ENCODE results near the gene MAPKBP1. TPM values are rescaled to one million over a fixed set of nuclear protein-coding genes. Genes with fewer than 3 reads are reported as not detected.
A peak's percentile ranks its signal among the peaks of the same experiment; 100 is the strongest.

The MAPKBP1 gene
- total and polyA plus RNA-seq, 7 experiments from 2014 or later: 3.0 to 44.7 (median 37.2) TPM

DNA sequence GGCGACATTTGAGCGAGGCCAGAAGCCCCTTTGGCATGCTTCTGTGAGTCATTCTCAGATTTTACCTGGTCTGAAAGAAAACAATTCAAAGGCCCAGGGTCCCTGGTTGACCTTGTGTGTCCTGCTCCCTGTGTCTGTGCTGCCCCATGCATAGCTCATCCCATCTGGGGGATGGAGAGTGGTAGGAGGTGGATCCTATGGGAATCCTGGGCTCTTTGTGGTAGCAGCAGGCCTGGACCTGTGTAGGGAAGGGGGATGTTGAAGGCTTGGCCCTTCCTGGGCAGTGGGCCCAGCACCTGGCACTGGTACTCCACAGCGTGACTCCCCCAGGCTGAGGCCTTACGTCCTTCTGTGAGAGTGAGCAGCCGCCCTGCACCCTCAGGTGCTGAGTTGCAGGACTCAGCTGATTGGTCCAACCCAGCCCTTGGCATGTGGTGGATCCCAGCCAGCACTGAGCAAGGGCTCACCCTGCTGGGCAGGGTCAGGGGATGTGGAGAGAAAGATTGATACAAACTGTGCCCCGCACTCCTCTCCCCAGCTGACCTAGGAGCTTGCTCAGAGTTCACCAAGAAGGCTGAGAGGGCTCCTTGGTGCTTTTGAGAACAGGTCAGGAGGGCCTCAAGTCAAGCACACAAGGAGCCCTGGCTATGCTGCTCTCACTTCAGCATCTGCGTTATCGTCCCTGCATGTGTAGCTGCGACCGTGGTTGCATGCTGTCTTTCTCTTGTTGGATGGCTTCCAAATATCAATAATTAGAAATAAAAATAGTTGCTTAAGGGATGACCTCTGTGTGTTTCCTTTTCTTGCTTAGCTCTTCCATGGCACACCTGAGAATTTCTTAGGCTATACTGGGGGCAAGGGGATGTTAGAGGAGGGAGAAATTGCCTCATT, 32.3 kb downstream of the MAPKBP1 start:
- intact Hi-C loops (cut with micrococcal nuclease): no loop called here
- no peaks in the 10 kb centered on the region for H3K9me3 ChIP-seq (ENCODE audit: control insufficient read depth in 2 of 3, low read length in 3 of 3)
- H3K9me3 Mint-ChIP-seq: no peaks in the 10 kb centered on the region
- H3K36me3 Mint-ChIP-seq: peaks cover 0 to 5% (median 0%) of the 10 kb centered on the region in 5 donors
- no peak overlapping the region for H3K27ac ChIP-seq (ENCODE audit: low read depth, low read length)
- peaks cover 13 to 29% (median 20%) of the 10 kb centered on the region in 7 donors for H3K4me1 Mint-ChIP-seq
- no peaks in the 10 kb centered on the region for H3K4me1 ChIP-seq (ENCODE audit: control insufficient read depth in 2 of 2, insufficient read depth in 2 of 2, low read length in 2 of 2)
- peak overlapping the region in 4 of 9 donors; percentile 44 to 91 (median 54) for H3K27ac Mint-ChIP-seq
- DNase-seq: no peak
- POLR2A ChIA-PET: interaction anchor here (1.0 to 1.1 kb wide), 2 partner anchors 31 to 32 kb away, joined by 3 read pairs; partner anchors contain the start of gene MAPKBP1
- H3K27me3 ChIP-seq (ENCODE audit: control insufficient read depth in 2 of 2, insufficient read depth in 2 of 2, low read length in 2 of 2): no peaks in the 10 kb centered on the region
- H3K4me3 Mint-ChIP-seq: no peak overlapping the region
- H3K27me3 Mint-ChIP-seq: no peaks in the 10 kb centered on the region
- no peaks in the 10 kb centered on the region for H3K36me3 ChIP-seq (ENCODE audit: control insufficient read depth in 2 of 3, insufficient read depth in 3 of 3, low read length in 3 of 3)
- no peak overlapping the region for H3K4me3 ChIP-seq (ENCODE audit: low read length)
- ATAC-seq: no peak
- CTCF ChIA-PET: interaction anchor here (0.8 to 1.6 kb wide), 2 partner anchors 33 to 98 kb away, joined by 4 to 6 read pairs; partner anchors contain the start of gene MAPKBP1

GRCh38 chr15:41809121-41809520, 34.8 kb downstream of the MAPKBP1 start:
- Mint-ChIP-seq H3K4me3 (no peak overlapping the region), H3K4me1 (peaks cover 16 to 38% (median 22%) of the 10 kb centered on the region in 7 donors), H3K27me3 (no peaks in the 10 kb centered on the region), H3K36me3 (peaks cover 0 to 16% (median 7%) of the 10 kb centered on the region in 5 donors), H3K27ac (peak overlapping the region in 1 of 9 donors; percentile 46), H3K9me3 (no peaks in the 10 kb centered on the region)
- no peak for DNase-seq
- ChIA-PET CTCF (interaction anchor here (0.5 to 5.8 kb wide), 6 partner anchors 12 to 129 kb away, joined by 3 to 180 read pairs (median 10); partner anchors contain the start of gene MAPKBP1), POLR2A (interaction anchor here (2.8 kb wide), 1 partner anchor 36 kb away, joined by 11 read pairs; the partner anchor contains the start of gene MAPKBP1)
- Histone ChIP-seq H3K27ac (ENCODE audit: low read depth, low read length) (no peak overlapping the region), H3K4me3 (ENCODE audit: low read length) (no peak overlapping the region), H3K27me3 (ENCODE audit: control insufficient read depth in 2 of 2, insufficient read depth in 2 of 2, low read length in 2 of 2) (no peaks in the 10 kb centered on the region), H3K9me3 (ENCODE audit: control insufficient read depth in 2 of 3, low read length in 3 of 3) (no peaks in the 10 kb centered on the region), H3K36me3 (ENCODE audit: control insufficient read depth in 2 of 3, insufficient read depth in 3 of 3, low read length in 3 of 3) (peaks cover 0 to 20% (median 0%) of the 10 kb centered on the region in 3 experiments), H3K4me1 (ENCODE audit: control insufficient read depth in 2 of 2, insufficient read depth in 2 of 2, low read length in 2 of 2) (peaks cover 0 to 3% of the 10 kb centered on the region in 2 donors)
- intact Hi-C loops (cut with micrococcal nuclease): no loop called here
- no peak for ATAC-seq

GRCh38 chr15:41809526-41810220, 35.4 kb downstream of the MAPKBP1 start:
- ATAC-seq (no peak), DNase-seq (no peak)
- Mint-ChIP-seq H3K9me3 (no peaks in the 10 kb centered on the region), H3K4me1 (peaks cover 12 to 32% (median 17%) of the 10 kb centered on the region in 7 donors), H3K36me3 (peaks cover 0 to 21% (median 7%) of the 10 kb centered on the region in 5 donors), H3K4me3 (no peak overlapping the region), H3K27me3 (no peaks in the 10 kb centered on the region), H3K27ac (peak overlapping the region in 1 of 9 donors; percentile 47)
- POLR2A ChIA-PET: interaction anchor here (0.7 to 2.8 kb wide), 2 partner anchors 37 to 787 kb away, joined by 4 to 11 read pairs; partner anchors contain the start of gene MAPKBP1
- Histone ChIP-seq H3K27ac (ENCODE audit: low read depth, low read length) (no peak overlapping the region), H3K36me3 (ENCODE audit: control insufficient read depth in 2 of 3, insufficient read depth in 3 of 3, low read length in 3 of 3) (peaks cover 0 to 25% (median 0%) of the 10 kb centered on the region in 3 experiments), H3K4me1 (ENCODE audit: control insufficient read depth in 2 of 2, insufficient read depth in 2 of 2, low read length in 2 of 2) (peaks cover 0 to 3% of the 10 kb centered on the region in 2 donors), H3K27me3 (ENCODE audit: control insufficient read depth in 2 of 2, insufficient read depth in 2 of 2, low read length in 2 of 2) (no peaks in the 10 kb centered on the region), H3K4me3 (ENCODE audit: low read length) (no peak overlapping the region), H3K9me3 (ENCODE audit: control insufficient read depth in 2 of 3, low read length in 3 of 3) (no peaks in the 10 kb centered on the region)
- CTCF ChIA-PET: interaction anchor here (0.5 to 5.8 kb wide), 12 partner anchors 13 to 344 kb away, joined by 3 to 180 read pairs (median 6); partner anchors contain the start of gene MAPKBP1
- intact Hi-C loops (cut with micrococcal nuclease): no loop called here

DNA sequence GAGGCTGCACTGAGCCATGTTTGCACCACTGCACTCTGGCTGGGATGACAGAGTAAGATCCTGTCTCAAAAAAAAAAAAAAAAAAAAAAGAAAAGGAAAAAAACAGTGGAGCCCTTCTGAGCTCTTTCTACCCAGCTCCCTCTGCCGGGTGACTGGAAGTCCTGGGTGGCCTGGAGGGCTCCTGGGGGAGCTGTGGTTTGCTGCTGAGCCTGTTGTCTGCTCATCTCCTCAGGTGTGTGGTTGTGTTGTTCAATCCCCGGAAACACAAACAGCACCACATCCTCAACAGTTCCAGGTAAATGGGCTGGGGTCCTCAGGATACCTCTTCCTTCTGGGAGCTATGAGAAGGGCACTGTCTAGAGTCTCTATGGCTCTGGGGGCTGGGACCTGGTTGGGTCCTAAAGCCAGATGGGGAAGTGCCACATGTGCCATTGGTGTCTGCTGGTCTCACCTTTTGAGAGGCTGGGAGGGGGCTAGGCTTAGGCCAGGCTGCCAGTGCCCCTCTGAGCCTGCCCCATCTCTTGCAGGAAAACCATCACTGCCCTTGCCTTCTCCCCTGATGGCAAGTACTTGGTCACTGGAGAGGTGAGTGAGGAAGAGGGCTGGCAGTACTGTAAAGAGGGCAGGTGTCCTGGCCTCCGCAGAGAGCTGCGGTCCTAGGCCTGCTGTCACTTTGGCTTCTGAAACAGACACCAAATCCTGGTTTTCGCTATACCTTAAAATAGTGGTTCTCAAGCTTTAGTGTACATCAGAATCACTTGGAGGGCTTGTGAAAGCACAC, 36.6 kb downstream of the MAPKBP1 start:
- no peak overlapping the region for H3K27ac ChIP-seq (ENCODE audit: low read depth, low read length)
- ChIA-PET POLR2A (interaction anchor here (0.7 to 2.8 kb wide), 3 partner anchors 10 to 786 kb away, joined by 3 to 11 read pairs (median 4); partner anchors contain the start of gene MAPKBP1), CTCF (interaction anchor here (0.5 to 5.8 kb wide), 25 partner anchors 10 to 1359 kb away, joined by 3 to 180 read pairs (median 5); partner anchors contain the start of genes MAPKBP1 and SPTBN5)
- no peak for ATAC-seq
- Mint-ChIP-seq H3K27me3 (no peaks in the 10 kb centered on the region), H3K27ac (peak overlapping the region in 1 of 9 donors; percentile 58), H3K9me3 (no peaks in the 10 kb centered on the region), H3K4me1 (peaks cover 8 to 28% (median 13%) of the 10 kb centered on the region in 7 donors), H3K36me3 (peaks cover 0 to 26% (median 7%) of the 10 kb centered on the region in 5 donors), H3K4me3 (peak overlapping the region in 1 of 10 donors; percentile 37)
- no peak overlapping the region for H3K4me3 ChIP-seq (ENCODE audit: low read length)
- no peaks in the 10 kb centered on the region for H3K27me3 ChIP-seq (ENCODE audit: control insufficient read depth in 2 of 2, insufficient read depth in 2 of 2, low read length in 2 of 2)
- peaks cover 0 to 3% of the 10 kb centered on the region in 2 donors for H3K4me1 ChIP-seq (ENCODE audit: control insufficient read depth in 2 of 2, insufficient read depth in 2 of 2, low read length in 2 of 2)
- no peak for DNase-seq
- no peaks in the 10 kb centered on the region for H3K9me3 ChIP-seq (ENCODE audit: control insufficient read depth in 2 of 3, low read length in 3 of 3)
- intact Hi-C loops (cut with micrococcal nuclease): loop anchor here (1.0 kb wide), 8 partner anchors 37 to 346 kb away; partner anchors contain the start of gene MAPKBP1 (in 1 of the 2)
- peaks cover 0 to 37% (median 0%) of the 10 kb centered on the region in 3 experiments for H3K36me3 ChIP-seq (ENCODE audit: control insufficient read depth in 2 of 3, insufficient read depth in 3 of 3, low read length in 3 of 3)

DNA sequence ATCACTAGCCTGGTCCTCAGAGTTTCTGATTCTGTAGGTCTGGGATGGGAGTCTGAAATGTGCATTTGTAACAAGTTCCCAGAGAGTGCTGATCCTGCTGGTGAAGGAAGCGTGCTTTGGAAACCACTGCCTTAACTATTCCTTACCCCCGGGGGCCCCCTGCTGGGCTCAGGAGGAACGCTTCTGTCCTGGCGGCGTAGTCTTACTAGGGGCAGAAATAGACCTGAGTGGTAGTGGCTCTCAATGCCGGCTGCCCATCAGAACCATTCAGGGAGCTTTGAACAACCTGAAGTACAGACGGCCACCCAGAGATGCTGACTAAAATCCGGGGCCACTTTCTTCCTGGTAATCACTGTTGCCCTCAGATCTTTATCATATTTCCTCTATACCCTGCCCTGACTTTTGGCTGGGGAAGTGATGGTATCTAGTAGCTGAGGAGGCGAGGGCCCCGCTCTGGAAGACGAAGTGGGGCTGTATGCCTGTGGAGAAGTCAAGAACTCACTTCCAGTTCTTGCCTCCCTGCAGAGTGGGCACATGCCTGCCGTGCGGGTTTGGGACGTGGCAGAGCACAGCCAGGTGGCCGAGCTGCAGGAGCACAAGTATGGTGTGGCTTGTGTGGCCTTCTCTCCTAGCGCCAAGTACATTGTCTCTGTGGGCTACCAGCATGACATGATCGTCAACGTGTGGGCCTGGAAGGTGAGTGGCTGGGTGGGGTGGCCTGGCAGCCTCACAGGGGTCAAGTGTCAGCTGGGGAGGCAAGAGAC, 37.3 kb downstream of the MAPKBP1 start:
- peaks cover 0 to 32% (median 11%) of the 10 kb centered on the region in 5 donors for H3K36me3 Mint-ChIP-seq
- intact Hi-C loops (cut with micrococcal nuclease): loop anchor here (1.0 kb wide), 8 partner anchors 37 to 346 kb away; partner anchors contain the start of gene MAPKBP1 (in 1 of the 2)
- Histone ChIP-seq H3K4me3 (ENCODE audit: low read length) (no peak overlapping the region), H3K4me1 (ENCODE audit: control insufficient read depth in 2 of 2, insufficient read depth in 2 of 2, low read length in 2 of 2) (peaks cover 0 to 3% of the 10 kb centered on the region in 2 donors), H3K36me3 (ENCODE audit: control insufficient read depth in 2 of 3, insufficient read depth in 3 of 3, low read length in 3 of 3) (peaks cover 0 to 41% (median 0%) of the 10 kb centered on the region in 3 experiments), H3K27me3 (ENCODE audit: control insufficient read depth in 2 of 2, insufficient read depth in 2 of 2, low read length in 2 of 2) (no peaks in the 10 kb centered on the region), H3K9me3 (ENCODE audit: control insufficient read depth in 2 of 3, low read length in 3 of 3) (no peaks in the 10 kb centered on the region), H3K27ac (ENCODE audit: low read depth, low read length) (no peak overlapping the region)
- H3K27ac Mint-ChIP-seq: peak overlapping the region in 1 of 9 donors; percentile 58
- ChIA-PET POLR2A (interaction anchor here (0.6 to 2.8 kb wide), 4 partner anchors 10 to 84 kb away, joined by 3 to 11 read pairs (median 5); partner anchors contain the start of gene MAPKBP1), CTCF (interaction anchor here (0.6 to 5.8 kb wide), 21 partner anchors 9 to 254 kb away, joined by 3 to 180 read pairs (median 5); partner anchors contain the start of genes MAPKBP1 and SPTBN5)
- H3K9me3 Mint-ChIP-seq: no peaks in the 10 kb centered on the region
- no peaks in the 10 kb centered on the region for H3K27me3 Mint-ChIP-seq
- ATAC-seq (peak; percentile 95), DNase-seq (peak; percentile 58 to 77 (median 72))
- H3K4me3 Mint-ChIP-seq: peak overlapping the region in 1 of 10 donors; percentile 30
- H3K4me1 Mint-ChIP-seq: peaks cover 8 to 28% (median 12%) of the 10 kb centered on the region in 7 donors

Data from naive thymus-derived CD4-positive, alpha-beta T cell (primary cell).